Cardiac muscle cell (in vitro differentiated cells and primary cell): ENCODE measurements around the gene TRAPPC8. TPM values are rescaled to one million over a fixed set of nuclear protein-coding genes. Genes with fewer than 3 reads are reported as not detected.
"Not testable (repeated sequence)": the region's sequence is repeated elsewhere in the genome, so short reads cannot be mapped to it uniquely, and the experiment has no call there.

ENCODE experiments used
- DNase-seq, 2 donors: peaks; one replicate each; pipeline versions ENCODE4 v3.0.0 to v3.0.0-alpha.2; 2010 to 2017; ENCODE audit warnings: low read depth in 1 of 2, low spot score in 1 of 2
- H3K27ac ChIP-seq: fragments of 200-600 bp; sonication (generic); 2 replicates; pipeline ENCODE4 v1.5.1; 2016
- H3K27me3 ChIP-seq: fragments of 200-600 bp; sonication (generic); 2 replicates; pipeline ENCODE4 v1.6.0; 2016; ENCODE audit warnings: control low read depth
- H3K36me3 ChIP-seq: fragments of 200-600 bp; sonication (generic); 2 replicates; pipeline ENCODE4 v1.5.1; 2016; ENCODE audit warnings: control low read depth
- H3K4me1 ChIP-seq: fragments of 200-600 bp; sonication (generic); 2 replicates; pipeline ENCODE4 v1.8.1; 2017; ENCODE audit warnings: low read depth, mild to moderate bottlenecking, mixed run types
- H3K4me3 ChIP-seq: fragments of 200-600 bp; sonication (generic); 2 replicates; pipeline ENCODE4 v1.5.1; 2016; ENCODE audit warnings: mild to moderate bottlenecking
- H3K9me3 ChIP-seq: fragments of 200-600 bp; sonication (generic); 2 replicates; pipeline ENCODE4 v1.5.1; 2017; ENCODE audit warnings: low read depth, mild to moderate bottlenecking, control low read depth
- polyA plus RNA-seq: library from polyadenylated mRNA; unstranded; fragments of >200 nt; fragmentation: Nextera tagmentation; extraction: Ambion mirVana; gene quantifications from 2 replicates; pipeline ENCODE4 v1.2.1, GENCODE V29; 2016
- total RNA-seq: library from RNA; depleted of rRNA; stranded (reverse); fragments of >200 nt; gene quantifications from 2 replicates; pipeline ENCODE4 v1.2.3, GENCODE V29; 2016
- TF ChIP-seq, protein P1 (sequence below): IDR thresholded peaks from 2 replicates; pipeline ENCODE4 v1.5.1; 2012; ENCODE audit warnings: low read depth, mild to moderate bottlenecking, low read length

Gene TRAPPC8
- total and polyA plus RNA-seq, 2 experiments from 2014 or later: 11.8 to 25.7 TPM

DNA sequence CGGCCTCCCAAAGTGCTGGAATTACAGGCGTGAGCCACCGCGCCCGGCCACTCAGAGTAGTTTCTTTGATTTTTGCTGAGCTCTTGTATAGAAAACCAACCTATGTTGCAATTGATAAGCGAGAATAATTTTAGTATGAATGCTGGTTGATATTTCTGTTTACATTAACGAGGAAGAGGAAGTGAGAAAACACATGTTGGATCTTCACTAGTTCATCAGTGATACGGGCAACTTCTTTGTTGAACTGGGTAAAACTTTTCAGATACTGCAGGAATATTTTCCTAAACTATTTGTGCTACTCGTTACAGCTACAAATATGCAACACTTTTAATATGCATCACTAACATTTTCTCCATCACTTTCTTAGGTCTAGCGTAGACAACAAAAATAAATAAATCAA is 114.3 kb downstream of the TRAPPC8 start:
- H3K27ac ChIP-seq: no peak overlapping the region
- H3K9me3 ChIP-seq: no peaks in the 10 kb centered on the region
- no peaks in the 10 kb centered on the region for H3K4me1 ChIP-seq
- H3K36me3 ChIP-seq: peaks cover 3% of the 10 kb centered on the region
- H3K27me3 ChIP-seq: no peaks in the 10 kb centered on the region
- TF ChIP-seq, protein P1, sequence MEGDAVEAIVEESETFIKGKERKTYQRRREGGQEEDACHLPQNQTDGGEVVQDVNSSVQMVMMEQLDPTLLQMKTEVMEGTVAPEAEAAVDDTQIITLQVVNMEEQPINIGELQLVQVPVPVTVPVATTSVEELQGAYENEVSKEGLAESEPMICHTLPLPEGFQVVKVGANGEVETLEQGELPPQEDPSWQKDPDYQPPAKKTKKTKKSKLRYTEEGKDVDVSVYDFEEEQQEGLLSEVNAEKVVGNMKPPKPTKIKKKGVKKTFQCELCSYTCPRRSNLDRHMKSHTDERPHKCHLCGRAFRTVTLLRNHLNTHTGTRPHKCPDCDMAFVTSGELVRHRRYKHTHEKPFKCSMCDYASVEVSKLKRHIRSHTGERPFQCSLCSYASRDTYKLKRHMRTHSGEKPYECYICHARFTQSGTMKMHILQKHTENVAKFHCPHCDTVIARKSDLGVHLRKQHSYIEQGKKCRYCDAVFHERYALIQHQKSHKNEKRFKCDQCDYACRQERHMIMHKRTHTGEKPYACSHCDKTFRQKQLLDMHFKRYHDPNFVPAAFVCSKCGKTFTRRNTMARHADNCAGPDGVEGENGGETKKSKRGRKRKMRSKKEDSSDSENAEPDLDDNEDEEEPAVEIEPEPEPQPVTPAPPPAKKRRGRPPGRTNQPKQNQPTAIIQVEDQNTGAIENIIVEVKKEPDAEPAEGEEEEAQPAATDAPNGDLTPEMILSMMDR: no peak
- DNase-seq: no peak
- H3K4me3 ChIP-seq: no peak overlapping the region

DNA sequence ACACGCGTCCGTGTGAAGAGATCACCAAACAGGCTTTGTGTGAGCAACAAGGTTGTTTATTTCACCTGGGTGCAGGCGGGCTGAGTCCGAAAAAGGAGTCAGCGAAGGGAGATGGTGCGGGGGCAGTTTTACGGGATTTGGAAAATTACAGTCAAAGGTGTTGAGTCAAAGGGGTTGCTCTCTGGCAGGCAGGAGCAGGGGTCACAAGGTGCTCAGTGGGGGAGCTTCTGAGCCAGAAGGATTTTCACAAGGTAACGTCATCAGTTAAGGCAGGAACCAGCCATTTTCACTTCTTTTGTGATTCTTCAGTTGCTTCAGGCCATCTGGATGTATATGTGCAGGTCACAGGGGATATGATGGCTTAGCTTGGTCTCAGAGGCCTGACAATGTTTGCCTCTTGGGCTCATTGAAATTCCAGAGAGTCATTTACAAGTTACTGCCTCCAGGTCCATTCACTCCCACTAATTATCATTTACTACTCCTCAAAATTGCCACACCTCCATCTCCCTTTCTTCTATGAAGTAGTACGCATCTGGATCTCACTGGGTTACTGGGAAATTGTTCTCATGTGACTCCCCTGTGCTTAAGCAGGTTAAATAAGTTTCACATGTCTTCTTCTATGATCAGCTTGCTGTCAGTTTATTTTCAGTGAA is 116.1 kb downstream of the TRAPPC8 start:
- not testable (repeated sequence) for H3K4me1 ChIP-seq, DNase-seq, H3K9me3 ChIP-seq, H3K36me3 ChIP-seq, H3K27me3 ChIP-seq, H3K4me3 ChIP-seq
- peak overlapping the region; percentile 0 for H3K27ac ChIP-seq

DNA sequence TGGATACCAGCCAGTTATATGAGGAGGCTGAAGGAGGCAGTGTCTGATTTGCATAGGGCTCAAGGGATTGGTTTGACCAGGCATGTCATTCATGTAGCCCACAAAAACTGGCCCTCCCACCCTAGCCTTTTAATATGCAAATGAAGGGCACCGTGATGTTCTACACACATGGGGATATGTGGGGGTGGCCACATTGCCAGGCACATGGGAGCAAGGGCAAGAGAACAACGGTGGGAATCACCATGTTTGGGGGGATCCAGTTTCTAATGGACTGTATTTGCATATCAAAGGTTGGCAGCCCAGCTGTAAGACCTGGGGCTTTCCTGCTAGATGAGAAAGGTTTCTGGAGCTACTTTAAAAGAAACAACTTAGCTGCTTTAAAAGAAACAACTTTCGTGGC is 117.2 kb downstream of the TRAPPC8 start:
- DNase-seq: no peak
- no peak overlapping the region for H3K27ac ChIP-seq

DNA sequence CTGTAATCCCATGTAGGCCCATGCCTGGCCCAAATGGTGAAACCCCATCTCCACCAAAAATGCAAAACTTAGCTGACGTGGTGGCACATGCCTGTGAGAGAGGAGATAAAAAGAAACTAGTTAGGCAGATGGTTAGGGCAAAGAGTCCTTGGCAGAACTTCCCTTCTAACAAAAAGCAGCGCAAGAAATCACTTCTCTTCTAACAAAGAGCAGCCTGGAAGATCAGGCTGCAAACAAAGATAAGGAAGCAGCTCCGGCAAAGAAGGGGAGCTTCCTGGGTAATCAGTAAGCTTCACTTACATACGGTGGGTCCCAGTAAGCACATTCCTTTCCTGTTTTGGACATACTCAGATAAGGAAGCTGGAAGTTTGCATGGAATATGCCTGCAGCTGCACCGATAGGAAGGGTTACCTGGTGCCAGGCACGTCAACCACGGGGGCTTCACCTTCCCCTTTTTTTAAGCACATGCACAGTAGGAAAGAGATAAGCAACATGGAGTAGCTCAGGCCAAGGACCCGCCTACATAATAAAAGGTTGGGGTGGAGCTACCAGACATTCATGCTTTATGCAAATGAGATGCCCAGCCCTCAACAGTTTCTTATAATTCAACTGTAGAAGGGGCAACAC is 121.3 kb downstream of the TRAPPC8 start:
- Histone ChIP-seq H3K9me3 (no peaks in the 10 kb centered on the region), H3K27me3 (no peaks in the 10 kb centered on the region), H3K4me1 (peaks cover 12% of the 10 kb centered on the region), H3K4me3 (no peak overlapping the region), H3K36me3 (no peaks in the 10 kb centered on the region), H3K27ac (peak overlapping the region; percentile 88)
- peak; percentile 21 to 65 for DNase-seq
- TF ChIP-seq, protein P1: no peak

More for the DNA sequence above, 117.2 kb downstream of the TRAPPC8 start:
- no peak overlapping the region for H3K4me3 ChIP-seq
- H3K36me3 ChIP-seq: peaks cover 3% of the 10 kb centered on the region
- no peaks in the 10 kb centered on the region for H3K27me3 ChIP-seq
- H3K4me1 ChIP-seq: peaks cover 12% of the 10 kb centered on the region
- no peaks in the 10 kb centered on the region for H3K9me3 ChIP-seq
- TF ChIP-seq, protein P1: no peak

DNA sequence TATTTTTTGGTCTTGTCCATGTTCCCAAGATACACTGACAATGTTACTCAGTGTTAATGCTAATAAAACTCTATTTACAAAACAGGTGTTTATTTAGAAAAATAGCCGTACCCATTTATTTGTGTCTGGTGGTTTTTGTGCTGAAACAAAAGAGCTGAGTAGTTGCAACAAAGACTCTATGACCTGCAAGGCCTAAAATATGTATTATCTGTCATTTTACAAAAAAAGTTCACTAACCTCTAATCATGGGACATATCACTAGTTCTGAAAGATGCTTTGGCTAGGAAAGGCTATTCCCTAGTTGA is 123.1 kb downstream of the TRAPPC8 start:
- DNase-seq: no peak
- Histone ChIP-seq H3K9me3 (no peaks in the 10 kb centered on the region), H3K4me1 (peaks cover 12% of the 10 kb centered on the region), H3K27me3 (no peaks in the 10 kb centered on the region), H3K27ac (no peak overlapping the region), H3K4me3 (no peak overlapping the region), H3K36me3 (no peaks in the 10 kb centered on the region)
- TF ChIP-seq, protein P1: no peak

DNA sequence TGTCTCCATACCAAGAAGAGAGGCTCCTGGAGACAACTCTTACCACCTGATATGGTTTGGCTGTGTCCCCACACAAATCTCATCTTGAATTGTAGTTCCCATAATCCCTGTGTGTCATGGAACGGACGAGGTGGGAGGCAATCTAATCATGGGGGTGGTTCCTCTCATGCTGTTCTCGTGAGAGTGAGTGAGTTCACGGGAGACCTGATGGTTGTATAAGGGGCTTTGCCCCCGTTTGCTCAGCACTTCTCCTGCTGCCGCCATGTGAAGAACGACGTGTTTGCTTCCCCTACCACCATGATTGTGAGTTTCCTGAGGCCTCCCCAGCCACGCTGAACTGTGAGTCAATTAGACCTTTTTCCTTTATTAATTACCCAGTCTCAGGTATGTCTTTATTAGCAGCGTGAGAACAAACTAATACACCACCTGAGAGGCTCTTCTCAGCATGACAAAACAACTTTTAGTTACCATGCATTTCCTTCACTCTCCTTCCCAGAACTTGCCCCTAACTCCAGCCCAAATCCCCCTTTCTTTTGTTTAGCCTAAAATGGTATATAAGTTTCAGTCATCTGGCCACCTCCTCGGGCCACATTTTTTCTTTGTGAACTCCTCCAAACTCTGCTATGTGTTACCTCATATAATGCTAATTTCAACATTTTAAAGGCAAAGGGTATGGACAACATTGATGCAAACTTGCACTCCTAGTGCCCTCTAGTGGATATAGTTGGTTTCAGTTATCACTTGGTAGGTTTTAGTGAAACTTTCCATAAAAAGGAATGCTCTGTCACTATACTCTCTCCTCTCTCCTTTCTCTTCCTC is 123.6 kb downstream of the TRAPPC8 start:
- peak; percentile 69 to 75 for DNase-seq
- TF ChIP-seq, protein P1: peak; percentile 74
- Histone ChIP-seq H3K9me3 (no peaks in the 10 kb centered on the region), H3K4me1 (peaks cover 12% of the 10 kb centered on the region), H3K27ac (no peak overlapping the region), H3K27me3 (no peaks in the 10 kb centered on the region), H3K36me3 (no peaks in the 10 kb centered on the region), H3K4me3 (no peak overlapping the region)
